MCF 10A (cell line): ENCODE results near the gene KNDC1. TPM values are rescaled to one million over a fixed set of nuclear protein-coding genes. Genes with fewer than 3 reads are reported as not detected.

ENCODE experiments used
- BruUV-seq: library from RNA; stranded (reverse); fragments of 400-500 nt; replicated peaks from 2 replicates; lab custom pipeline; 2021; lab: Mats Ljungman, UMichigan
- CTCF ChIA-PET: fragments of 300-600 bp; sonication (Branson Sonifier 250); formaldehyde crosslinking; extraction: SDS; loops from one replicate; lab custom pipeline; 2021; ENCODE audit warnings: antibody characterized with exemption, inconsistent platforms; lab: Yijun Ruan, JAX
- POLR2A ChIA-PET: fragments of 300-600, 350-650 bp; sonication (Branson Sonifier 250); formaldehyde crosslinking; extraction: SDS; loops from one replicate; lab custom pipeline; 2020; ENCODE audit warnings: antibody characterized with exemption, inconsistent platforms; lab: Yijun Ruan, JAX
- DNase-seq: peaks from one replicate; pipeline ENCODE4 v3.0.0-alpha.2; 2018; ENCODE audit not compliant: unreplicated experiment
- H3K27ac Mint-ChIP-seq: one replicate; pipeline ENCODE4 v1.8.0; 2022; ENCODE audit warnings: mild to moderate bottlenecking, low read depth, mixed read lengths; ENCODE audit not compliant: unreplicated experiment
- H3K27me3 Mint-ChIP-seq: one replicate; pipeline ENCODE4 v1.8.0; 2022; ENCODE audit warnings: mixed read lengths; ENCODE audit not compliant: insufficient read depth, unreplicated experiment
- H3K36me3 Mint-ChIP-seq: one replicate; pipeline ENCODE4 v1.8.0; 2022; ENCODE audit warnings: mild to moderate bottlenecking, moderate library complexity, mixed read lengths; ENCODE audit not compliant: insufficient read depth, unreplicated experiment
- H3K4me1 Mint-ChIP-seq: one replicate; pipeline ENCODE4 v1.8.0; 2022; ENCODE audit warnings: mixed read lengths; ENCODE audit not compliant: insufficient read depth, unreplicated experiment
- H3K4me3 Mint-ChIP-seq: one replicate; pipeline ENCODE4 v1.8.0; 2022; ENCODE audit warnings: mild to moderate bottlenecking, moderate library complexity, mixed read lengths; ENCODE audit not compliant: unreplicated experiment
- H3K9me3 Mint-ChIP-seq: one replicate; pipeline ENCODE4 v1.8.0; 2022; ENCODE audit warnings: mixed read lengths; ENCODE audit not compliant: unreplicated experiment
- CTCF ChIP-seq: fragments of 200-600 bp; IDR thresholded peaks from one replicate; pipeline ENCODE4 v1.8.0; 2022; ENCODE audit warnings: antibody characterized with exemption, mild to moderate bottlenecking; ENCODE audit not compliant: unreplicated experiment
- intact Hi-C: fragments of 100-400 bp; cut with micrococcal nuclease; formaldehyde crosslinking; loops from 2 replicates; pipeline ENCODE4 v1.14.1; 2022
- total RNA-seq: library from RNA; stranded (reverse); gene quantifications from 2 replicates; pipeline ENCODE4 v1.2.3, GENCODE V29; 2022

The KNDC1 gene
- total RNA-seq, 1 experiment from 2014 or later, result 2.1 TPM

GRCh38 chr10:133224756-133225372, 64.8 kb downstream of the KNDC1 start:
- no peak for TF ChIP-seq CTCF
- no peaks in the 10 kb centered on the region for H3K9me3 Mint-ChIP-seq
- CTCF ChIA-PET, result interaction anchor here (0.6 to 0.7 kb wide), 2 partner anchors 18 to 559 kb away, joined by 3 read pairs; no protein-coding TSS in a partner anchor
- H3K4me3 Mint-ChIP-seq, result no peak overlapping the region
- H3K36me3 Mint-ChIP-seq, result no peaks in the 10 kb centered on the region
- BruUV-seq, result no TSS peak
- POLR2A ChIA-PET, result no interaction called here
- H3K4me1 Mint-ChIP-seq, result no peaks in the 10 kb centered on the region
- intact Hi-C loops, result no loop called here
- H3K27ac Mint-ChIP-seq, result no peak overlapping the region
- no peak for DNase-seq
- H3K27me3 Mint-ChIP-seq, result no peaks in the 10 kb centered on the region

GRCh38 chr10:133225707-133226191, 65.7 kb downstream of the KNDC1 start:
- ChIA-PET CTCF (interaction anchor here (0.7 kb wide), 1 partner anchor 17 kb away, joined by 3 read pairs; no protein-coding TSS in a partner anchor), POLR2A (no interaction called here)
- H3K9me3 Mint-ChIP-seq, result no peaks in the 10 kb centered on the region
- H3K27ac Mint-ChIP-seq, result no peak overlapping the region
- BruUV-seq, result no TSS peak
- no peaks in the 10 kb centered on the region for H3K4me1 Mint-ChIP-seq
- no peaks in the 10 kb centered on the region for H3K36me3 Mint-ChIP-seq
- no peak for TF ChIP-seq CTCF
- no peak overlapping the region for H3K4me3 Mint-ChIP-seq
- DNase-seq, result no peak
- no peaks in the 10 kb centered on the region for H3K27me3 Mint-ChIP-seq
- intact Hi-C loops, result no loop called here

GRCh38 chr10:133226251-133226808, 66.3 kb downstream of the KNDC1 start:
- intact Hi-C loops, result no loop called here
- Mint-ChIP-seq H3K36me3 (no peaks in the 10 kb centered on the region), H3K27me3 (no peaks in the 10 kb centered on the region), H3K4me3 (no peak overlapping the region), H3K9me3 (no peaks in the 10 kb centered on the region), H3K27ac (no peak overlapping the region), H3K4me1 (no peaks in the 10 kb centered on the region)
- CTCF ChIA-PET, result interaction anchor here (1.1 kb wide), 1 partner anchor 31 kb away, joined by 3 read pairs; no protein-coding TSS in a partner anchor
- no peak for DNase-seq
- BruUV-seq, result no TSS peak
- no peak for TF ChIP-seq CTCF
- POLR2A ChIA-PET, result no interaction called here

- intact Hi-C loops, result no loop called here
- Mint-ChIP-seq H3K27me3 (no peaks in the 10 kb centered on the region), H3K27ac (no peak overlapping the region), H3K4me3 (no peak overlapping the region), H3K4me1 (no peaks in the 10 kb centered on the region), H3K36me3 (no peaks in the 10 kb centered on the region), H3K9me3 (no peaks in the 10 kb centered on the region)
- TF ChIP-seq CTCF, result no peak
- POLR2A ChIA-PET, result no interaction called here
- DNase-seq, result no peak
- CTCF ChIA-PET, result interaction anchor here (0.6 to 1.1 kb wide), 2 partner anchors 31 to 1034 kb away, joined by 3 read pairs; no protein-coding TSS in a partner anchor
- no TSS peak for BruUV-seq
Observed at GRCh38 chr10:133227256-133227655, 67.2 kb downstream of the KNDC1 start.
